ENCODE measurements around the gene ADAM19.

Gene ADAM19

GRCh38 chr5:157481265-157481664, 94.3 kb downstream of the ADAM19 start:
- no peak for DNase-seq

- no peak for DNase-seq
Observed at GRCh38 chr5:157479612-157480510, 95.7 kb downstream of the ADAM19 start.

GRCh38 chr5:157479166-157479565, 96.4 kb downstream of the ADAM19 start:
- DNase-seq, result no peak

GRCh38 chr5:157478726-157479125, 96.8 kb downstream of the ADAM19 start:
- DNase-seq, result no peak

- DNase-seq, result no peak
Observed at GRCh38 chr5:157477814-157478494, 97.6 kb downstream of the ADAM19 start.

- peak; percentile 55 for DNase-seq
Observed at GRCh38 chr5:157476702-157477408, 98.7 kb downstream of the ADAM19 start.

GRCh38 chr5:157475432-157475831, 100.1 kb downstream of the ADAM19 start:
- DNase-seq, result no peak

GRCh38 chr5:157473383-157474320, 101.9 kb downstream of the ADAM19 start:
- no peak for DNase-seq

- no peak for DNase-seq
Observed at GRCh38 chr5:157471709-157472108, 103.9 kb downstream of the ADAM19 start.

- DNase-seq, result no peak
Observed at GRCh38 chr5:157470631-157471030, 104.9 kb downstream of the ADAM19 start.

GRCh38 chr5:157469687-157470086, 105.9 kb downstream of the ADAM19 start:
- DNase-seq, result no peak

GRCh38 chr5:157469073-157469472, 106.5 kb downstream of the ADAM19 start:
- no peak for DNase-seq

- DNase-seq, result no peak
Observed at GRCh38 chr5:157468293-157468965, 107.1 kb downstream of the ADAM19 start.

- DNase-seq, result no peak
Observed at GRCh38 chr5:157464519-157465171, 110.9 kb downstream of the ADAM19 start.

- DNase-seq, result peak; percentile 22
Observed at GRCh38 chr5:157463621-157464518, 111.7 kb downstream of the ADAM19 start.

- DNase-seq, result no peak
Observed at GRCh38 chr5:157463081-157463480, 112.5 kb downstream of the ADAM19 start.

- DNase-seq, result no peak
Observed at GRCh38 chr5:157460921-157461792, 114.4 kb downstream of the ADAM19 start.

- no peak for DNase-seq
Observed at GRCh38 chr5:157459715-157460599, 115.6 kb downstream of the ADAM19 start, which contains the start of gene NIPAL4. Gene NIPAL4, plus strand, starts transcription at chr5:157460213. Its CDS starts 108 bp downstream, at chr5:157460321.

Data from NCI-H2227 treated with DMSO at 0.1 percent for 48 hours (cell line).